GM06990 (cell line): ENCODE results near the gene KIF5C.

Experiments
- DNase-seq: peaks from one replicate; pipeline ENCODE4 v3.0.0-alpha.2; 2011; ENCODE audit not compliant: insufficient read length; ENCODE audit errors: extremely low read depth
- H3K27me3 ChIP-seq: replicated peaks from 2 replicates; pipeline ENCODE4 v1.6.0; 2011; ENCODE audit warnings: low read length; ENCODE audit not compliant: control insufficient read depth, insufficient read depth
- H3K36me3 ChIP-seq: 2 replicates; pipeline ENCODE4 v1.5.1; 2011; ENCODE audit warnings: low read length; ENCODE audit not compliant: control insufficient read depth, insufficient read depth
- H3K4me3 ChIP-seq: replicated peaks from 2 replicates; pipeline ENCODE4 v1.5.1; 2011; ENCODE audit warnings: low read depth, mild to moderate bottlenecking, control low read depth, low read length
- CTCF ChIP-seq: IDR thresholded peaks from 2 replicates; pipeline ENCODE4 v1.5.1; 2011; ENCODE audit warnings: low read length, control low read depth, mild to moderate bottlenecking, inconsistent platforms; ENCODE audit not compliant: insufficient read depth, poor library complexity, severe bottlenecking

The KIF5C gene

DNA sequence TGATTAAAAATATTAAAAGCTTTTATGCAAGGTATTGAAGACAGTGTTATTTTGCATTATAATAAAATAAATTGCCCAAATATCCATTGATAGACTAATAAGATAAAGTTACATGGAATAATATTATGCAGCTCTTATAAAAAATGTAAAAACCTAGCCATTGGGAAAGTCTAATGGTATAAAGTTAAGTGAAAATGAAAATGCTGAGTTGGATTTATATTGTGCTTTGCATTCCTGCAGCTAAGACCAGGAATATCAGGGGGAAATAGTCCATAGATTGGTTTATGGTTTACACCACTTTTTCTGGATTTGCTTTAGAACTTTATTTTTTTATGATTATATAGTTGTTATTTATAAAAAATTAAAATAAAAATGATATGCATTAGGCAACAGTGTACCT lies 117.4 kb downstream of the KIF5C start:
- DNase-seq: no peak
- no peaks in the 10 kb centered on the region for H3K36me3 ChIP-seq
- H3K4me3 ChIP-seq: no peak overlapping the region
- TF ChIP-seq CTCF: no peak
- H3K27me3 ChIP-seq: no peaks in the 10 kb centered on the region

GRCh38 chr2:148993351-148993750 lies 118.3 kb downstream of the KIF5C start:
- TF ChIP-seq CTCF: no peak
- Histone ChIP-seq H3K4me3 (no peak overlapping the region), H3K36me3 (no peaks in the 10 kb centered on the region), H3K27me3 (no peaks in the 10 kb centered on the region)
- DNase-seq: no peak

- DNase-seq: no peak
- no peak for TF ChIP-seq CTCF
- no peaks in the 10 kb centered on the region for H3K27me3 ChIP-seq
- H3K36me3 ChIP-seq: no peaks in the 10 kb centered on the region
- H3K4me3 ChIP-seq: no peak overlapping the region
These were observed 119.3 kb downstream of the KIF5C start for GRCh38 chr2:148994341-148994740.

- no peaks in the 10 kb centered on the region for H3K36me3 ChIP-seq
These were observed 121.8 kb downstream of the KIF5C start for GRCh38 chr2:148996805-148997204.

GRCh38 chr2:148998165-148998830 lies 123.3 kb downstream of the KIF5C start:
- no peaks in the 10 kb centered on the region for H3K36me3 ChIP-seq
- no peak for DNase-seq
- TF ChIP-seq CTCF: no peak
- H3K4me3 ChIP-seq: no peak overlapping the region
- H3K27me3 ChIP-seq: no peaks in the 10 kb centered on the region

More at GRCh38 chr2:148996805-148997204, 121.8 kb downstream of the KIF5C start:
- no peak for TF ChIP-seq CTCF
- Histone ChIP-seq H3K4me3 (no peak overlapping the region), H3K27me3 (no peaks in the 10 kb centered on the region)
- no peak for DNase-seq

- Histone ChIP-seq H3K36me3 (no peaks in the 10 kb centered on the region), H3K4me3 (no peak overlapping the region), H3K27me3 (no peaks in the 10 kb centered on the region)
- no peak for TF ChIP-seq CTCF
- no peak for DNase-seq
These were observed 123.8 kb downstream of the KIF5C start for GRCh38 chr2:148998831-148999200.
